OCI-LY7 (cell line): Measurements from ENCODE around the gene VWA8.

Experiments
- CTCF ChIP-seq: fragments of 200-600 bp; sonication (generic); conservative IDR thresholded peaks from 2 replicates; pipeline ENCODE4 v1.5.1; 2014; ENCODE audit warnings: mild to moderate bottlenecking, antibody characterized with exemption, low read length, moderate library complexity, mixed read lengths
- EZH2phosphoT487 ChIP-seq: fragments of 200-600 bp; sonication (generic); IDR thresholded peaks from 2 replicates; pipeline ENCODE4 v1.6.1; 2018; ENCODE audit warnings: low read depth, borderline replicate concordance, mild to moderate bottlenecking, mixed run types, antibody characterized with exemption, low read length, moderate library complexity, mixed read lengths

GRCh38 chr13:41955605-41956004 lies 5.3 kb downstream of the VWA8 start:
- TF ChIP-seq CTCF (no peak), EZH2phosphoT487 (no peak)
